ENCODE data around the gene PAM16. TPM values are rescaled to one million over a fixed set of nuclear protein-coding genes. Genes with fewer than 3 reads are reported as not detected.

PAM16 gene
- total and polyA plus RNA-seq, 2 experiments from 2014 or later = 71.8 to 72.5 TPM

DNA sequence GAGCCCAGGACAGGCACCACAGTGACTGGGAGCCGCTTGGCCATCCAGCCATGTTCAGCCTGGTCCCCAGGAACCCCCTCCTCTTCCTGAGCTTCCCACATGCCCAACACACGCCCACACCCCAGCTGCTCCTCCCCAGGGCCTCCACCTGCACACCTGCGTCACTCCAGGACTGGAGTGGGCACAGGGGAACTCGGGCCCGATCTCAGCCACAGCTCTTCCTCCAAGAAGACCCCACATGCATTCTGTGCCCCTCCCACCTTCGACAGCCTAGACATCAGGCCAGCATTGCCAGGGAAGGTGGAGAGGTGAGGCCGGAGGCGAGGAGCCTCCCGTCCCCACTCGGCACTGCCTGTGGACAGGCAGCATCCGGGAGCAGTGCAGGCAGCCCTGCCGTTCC is 14.5 kb upstream of the PAM16 start:
- no peaks in the 10 kb centered on the region for H3K27me3 ChIP-seq
- H3K9me3 ChIP-seq (ENCODE audit: low read depth) = no peaks in the 10 kb centered on the region
- TF ChIP-seq, protein P1, sequence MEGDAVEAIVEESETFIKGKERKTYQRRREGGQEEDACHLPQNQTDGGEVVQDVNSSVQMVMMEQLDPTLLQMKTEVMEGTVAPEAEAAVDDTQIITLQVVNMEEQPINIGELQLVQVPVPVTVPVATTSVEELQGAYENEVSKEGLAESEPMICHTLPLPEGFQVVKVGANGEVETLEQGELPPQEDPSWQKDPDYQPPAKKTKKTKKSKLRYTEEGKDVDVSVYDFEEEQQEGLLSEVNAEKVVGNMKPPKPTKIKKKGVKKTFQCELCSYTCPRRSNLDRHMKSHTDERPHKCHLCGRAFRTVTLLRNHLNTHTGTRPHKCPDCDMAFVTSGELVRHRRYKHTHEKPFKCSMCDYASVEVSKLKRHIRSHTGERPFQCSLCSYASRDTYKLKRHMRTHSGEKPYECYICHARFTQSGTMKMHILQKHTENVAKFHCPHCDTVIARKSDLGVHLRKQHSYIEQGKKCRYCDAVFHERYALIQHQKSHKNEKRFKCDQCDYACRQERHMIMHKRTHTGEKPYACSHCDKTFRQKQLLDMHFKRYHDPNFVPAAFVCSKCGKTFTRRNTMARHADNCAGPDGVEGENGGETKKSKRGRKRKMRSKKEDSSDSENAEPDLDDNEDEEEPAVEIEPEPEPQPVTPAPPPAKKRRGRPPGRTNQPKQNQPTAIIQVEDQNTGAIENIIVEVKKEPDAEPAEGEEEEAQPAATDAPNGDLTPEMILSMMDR (IDR thresholded peaks at IDR 0.05; ENCODE audit: low read depth, low read length) = no peak
- H3K4me1 ChIP-seq (ENCODE audit: low read depth) = peaks cover 5% of the 10 kb centered on the region
- no peaks in the 10 kb centered on the region for H3K36me3 ChIP-seq
- H3K4me3 ChIP-seq = no peak overlapping the region
- H3K27ac ChIP-seq = no peak overlapping the region
- no peak for DNase-seq (ENCODE audit: low read depth in 1 of 2, low spot score in 1 of 2)

DNA sequence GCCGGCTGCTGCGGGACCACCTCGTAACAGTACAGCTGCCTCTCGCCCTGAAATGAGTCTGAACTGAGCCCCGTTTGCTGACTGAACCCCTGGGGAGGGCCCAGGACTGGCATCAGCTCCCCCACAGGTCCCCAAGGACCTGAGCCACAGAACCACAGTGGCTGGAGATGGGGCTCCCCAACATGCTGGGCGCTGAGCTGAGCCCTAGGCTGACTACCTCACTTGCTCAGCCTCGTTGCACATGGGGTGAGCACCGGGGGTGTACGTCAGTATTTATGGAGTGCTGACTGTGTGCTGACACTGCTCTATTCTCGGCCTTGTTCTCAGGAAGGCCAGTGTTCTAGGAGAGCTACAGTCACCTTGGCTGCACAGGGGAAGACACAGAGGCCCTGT is 13.9 kb upstream of the PAM16 start:
- TF ChIP-seq, protein P1 (IDR thresholded peaks at IDR 0.05; ENCODE audit: low read depth, low read length) = no peak
- DNase-seq (ENCODE audit: low read depth in 1 of 2, low spot score in 1 of 2) = no peak
- no peak overlapping the region for H3K27ac ChIP-seq
- H3K27me3 ChIP-seq = no peaks in the 10 kb centered on the region
- no peak overlapping the region for H3K4me3 ChIP-seq
- no peaks in the 10 kb centered on the region for H3K9me3 ChIP-seq (ENCODE audit: low read depth)
- H3K36me3 ChIP-seq = no peaks in the 10 kb centered on the region
- no peaks in the 10 kb centered on the region for H3K4me1 ChIP-seq (ENCODE audit: low read depth)

DNA sequence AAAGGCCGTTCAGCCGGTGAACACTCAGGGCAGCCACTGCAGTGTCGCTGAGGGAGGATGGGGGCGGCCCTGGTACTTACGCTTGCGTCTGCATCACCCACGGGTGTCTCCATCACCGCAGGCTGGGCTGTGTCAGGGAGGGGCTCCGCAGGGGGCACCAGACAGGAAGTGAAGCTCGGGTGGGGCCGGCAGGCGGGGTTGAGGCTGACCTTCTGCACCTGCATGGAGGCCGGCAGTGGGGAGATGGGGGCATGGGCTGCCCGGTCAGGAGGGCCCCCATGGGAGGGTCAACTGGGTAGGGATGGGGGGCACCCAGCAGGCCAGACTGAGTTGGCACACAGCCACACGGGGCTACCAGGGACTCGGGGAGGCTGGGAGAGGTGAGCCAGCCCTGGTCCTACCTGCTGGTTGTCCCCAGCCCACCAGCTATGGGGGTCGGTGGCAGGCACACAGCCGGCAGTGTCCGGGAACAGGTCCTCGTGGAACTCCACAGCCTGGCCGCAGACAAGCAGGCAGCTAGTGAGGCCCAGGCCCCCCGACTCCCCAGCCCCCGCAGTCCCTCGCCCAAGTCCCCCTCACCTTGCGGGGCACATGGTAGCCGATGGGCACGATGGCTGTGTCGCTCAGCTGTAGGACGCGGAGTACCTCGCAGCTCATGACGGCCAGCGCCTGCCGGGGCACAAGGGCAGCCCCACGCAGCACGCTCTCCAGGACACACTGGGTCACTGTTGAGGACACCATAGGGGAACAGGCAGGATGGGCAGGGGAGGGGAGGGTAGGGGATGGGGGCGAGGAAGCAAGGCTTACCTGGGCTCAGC is 13.3 kb upstream of the PAM16 start:
- H3K9me3 ChIP-seq (ENCODE audit: low read depth) = no peaks in the 10 kb centered on the region
- no peak for DNase-seq (ENCODE audit: low read depth in 1 of 2, low spot score in 1 of 2)
- TF ChIP-seq, protein P1 (IDR thresholded peaks at IDR 0.05; ENCODE audit: low read depth, low read length) = no peak

DNA sequence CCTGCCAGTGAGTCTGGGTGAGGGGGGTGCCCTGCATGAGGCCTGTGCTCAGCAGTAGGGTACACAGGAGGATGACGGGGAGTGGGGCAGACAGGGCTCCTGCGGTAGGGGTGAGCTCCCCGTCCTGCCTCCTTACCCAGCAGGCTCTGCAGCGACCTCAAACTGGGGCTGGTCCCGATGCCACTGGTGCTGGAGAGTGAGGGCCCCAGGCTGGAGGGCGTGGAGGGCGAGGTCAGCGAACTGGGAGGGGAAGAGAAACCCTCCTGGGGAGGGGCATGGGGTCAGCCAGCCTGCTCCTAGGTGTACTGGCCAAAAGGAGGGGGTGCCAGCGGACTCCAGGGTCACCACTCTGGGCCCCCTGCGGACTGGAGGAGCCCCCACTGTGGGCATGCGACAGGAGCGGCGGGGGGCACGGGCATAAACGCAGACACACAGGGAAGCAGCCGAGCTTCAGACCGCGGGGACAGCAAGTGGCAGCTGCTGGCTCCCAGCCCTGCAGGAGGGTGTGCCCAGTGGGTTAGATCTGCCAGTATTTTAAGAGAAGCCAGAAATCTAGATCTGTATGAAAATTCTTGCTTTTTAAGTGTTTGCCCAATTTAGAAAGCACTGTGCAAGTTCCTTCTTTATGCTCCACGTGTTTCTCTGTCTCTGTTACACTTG is 11.5 kb upstream of the PAM16 start:
- TF ChIP-seq, protein P1 (IDR thresholded peaks at IDR 0.05; ENCODE audit: low read depth, low read length) = no peak
- no peaks in the 10 kb centered on the region for H3K9me3 ChIP-seq (ENCODE audit: low read depth)

More for the DNA sequence above, 13.3 kb upstream of the PAM16 start:
- H3K27ac ChIP-seq = no peak overlapping the region
- H3K27me3 ChIP-seq = no peaks in the 10 kb centered on the region
- H3K36me3 ChIP-seq = no peaks in the 10 kb centered on the region
- no peak overlapping the region for H3K4me3 ChIP-seq
- H3K4me1 ChIP-seq (ENCODE audit: low read depth) = no peaks in the 10 kb centered on the region

DNA sequence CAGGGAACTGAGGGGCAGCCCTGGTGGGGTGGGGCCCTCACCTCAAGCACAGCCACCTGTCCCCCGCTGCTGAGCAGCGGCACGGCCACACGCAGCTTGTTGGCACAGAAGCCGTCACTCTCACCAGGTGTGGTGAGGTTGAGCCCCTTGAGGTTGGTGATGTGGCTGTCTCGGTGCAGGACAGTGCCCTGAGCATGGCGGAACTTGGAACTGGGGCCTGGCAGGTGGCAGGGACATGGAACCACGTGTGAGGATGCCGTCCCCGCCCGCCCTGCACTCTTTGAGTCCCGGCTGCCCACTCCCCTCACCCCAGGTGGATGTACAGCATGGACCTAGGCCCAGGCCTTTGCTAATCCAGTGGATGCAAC is 10.8 kb upstream of the PAM16 start:
- TF ChIP-seq, protein P1 (IDR thresholded peaks at IDR 0.05; ENCODE audit: low read depth, low read length) = no peak
- Histone ChIP-seq H3K4me3 (no peak overlapping the region), H3K27ac (no peak overlapping the region), H3K9me3 (ENCODE audit: low read depth) (no peaks in the 10 kb centered on the region), H3K27me3 (no peaks in the 10 kb centered on the region), H3K36me3 (no peaks in the 10 kb centered on the region), H3K4me1 (ENCODE audit: low read depth) (no peaks in the 10 kb centered on the region)
- no peak for DNase-seq (ENCODE audit: low read depth in 1 of 2, low spot score in 1 of 2)

More for the DNA sequence above, 11.5 kb upstream of the PAM16 start:
- Histone ChIP-seq H3K36me3 (no peaks in the 10 kb centered on the region), H3K27me3 (no peaks in the 10 kb centered on the region), H3K27ac (no peak overlapping the region), H3K4me1 (ENCODE audit: low read depth) (no peaks in the 10 kb centered on the region), H3K4me3 (no peak overlapping the region)
- DNase-seq (ENCODE audit: low read depth in 1 of 2, low spot score in 1 of 2) = no peak
